Naive thymus-derived CD8-positive, alpha-beta T cell (primary cell): ENCODE measurements around the gene RPH3AL. TPM values are rescaled to one million over a fixed set of nuclear protein-coding genes. Genes with fewer than 3 reads are reported as not detected.
A peak's percentile ranks its signal among the peaks of the same experiment; 100 is the strongest.

Experiments used
- ATAC-seq, 2 donors: fragments of 150-1000 bp; cut with Tn5 transposase in 1 of 2; sonication (Bioruptor Pico), chemical (Tn5 transposase) in 1 of 2; 1 replicate in 1 of 2; 2 replicates in 1 of 2; pipeline ENCODE4 v1.10.0; 2021; ENCODE audit warnings: mild to moderate bottlenecking in 2 of 2, moderate library complexity in 2 of 2
- POLR2A ChIA-PET: fragments of 350-600 bp; sonication (Branson Sonifier 250); formaldehyde crosslinking; loops from one replicate; lab custom pipeline; 2021; ENCODE audit warnings: antibody characterized with exemption; lab: Charles Lee
- DNase-seq, 10 donors: peaks; one replicate each; pipeline versions ENCODE4 v3.0.0 to v3.0.0-alpha.2; 2020 to 2022
- H3K27ac Mint-ChIP-seq, 10 donors: one replicate each; pipeline ENCODE4 v1.8.0; 2020 to 2022; ENCODE audit warnings: mild to moderate bottlenecking in 10 of 10, mixed read lengths in 10 of 10, moderate library complexity in 4 of 10, inconsistent platforms in 1 of 10
- H3K27me3 Mint-ChIP-seq, 5 donors: one replicate each; pipeline ENCODE4 v1.8.0; 2021 to 2022; ENCODE audit warnings: mixed read lengths in 5 of 5
- H3K36me3 Mint-ChIP-seq, 3 donors: one replicate each; pipeline ENCODE4 v1.8.0; 2020 to 2022; ENCODE audit warnings: mixed read lengths in 3 of 3, mild to moderate bottlenecking in 2 of 3, inconsistent platforms in 1 of 3
- H3K4me1 Mint-ChIP-seq, 4 donors: one replicate each; pipeline ENCODE4 v1.8.0; 2021 to 2022; ENCODE audit warnings: mixed read lengths in 4 of 4
- H3K4me3 Mint-ChIP-seq, 10 donors: one replicate each; pipeline ENCODE4 v1.8.0; 2020 to 2022; ENCODE audit warnings: mild to moderate bottlenecking in 10 of 10, mixed read lengths in 10 of 10, moderate library complexity in 6 of 10, inconsistent platforms in 1 of 10
- H3K9me3 Mint-ChIP-seq, 9 donors: one replicate each; pipeline ENCODE4 v1.8.0; 2020 to 2022; ENCODE audit warnings: mixed read lengths in 9 of 9, mild to moderate bottlenecking in 3 of 9, inconsistent platforms in 1 of 9, moderate library complexity in 1 of 9
- polyA plus RNA-seq, 3 donors: library from polyadenylated mRNA; unstranded; fragments of 300-500 nt; fragmentation: Illumina TruSeq; gene quantifications; one replicate each; pipeline ENCODE4 v1.2.3, GENCODE V29; 2021
- total RNA-seq, 8 experiments: library from RNA in 2 of 8; stranded (reverse) in 2 of 8; gene quantifications; one replicate each; pipeline ENCODE4 v1.2.3 and lab custom pipeline; 2021 to 2026

RPH3AL gene
- total and polyA plus RNA-seq, 5 experiments from 2014 or later, result 1.9 to 30.0 (median 5.7) TPM

- DNase-seq (peak in 2 of 10 donors; percentile 3 to 13), ATAC-seq (no peak)
- Mint-ChIP-seq H3K27me3 (peaks cover 0 to 41% (median 9%) of the 10 kb centered on the region in 5 donors), H3K27ac (no peak overlapping the region), H3K4me1 (peaks cover 0 to 11% (median 2%) of the 10 kb centered on the region in 4 donors), H3K9me3 (peaks cover 0 to 12% (median 0%) of the 10 kb centered on the region in 9 donors), H3K4me3 (no peak overlapping the region), H3K36me3 (peaks cover 7 to 23% (median 11%) of the 10 kb centered on the region in 3 donors)
- POLR2A ChIA-PET, result no interaction called here
Observed at GRCh38 chr17:260944-261343, 91.7 kb downstream of the RPH3AL start.

GRCh38 chr17:260031-260791, 92.4 kb downstream of the RPH3AL start:
- POLR2A ChIA-PET, result interaction anchor here (0.5 kb wide), 1 partner anchor 8 kb away, joined by 7 read pairs; no protein-coding TSS in a partner anchor
- peaks cover 0 to 12% (median 0%) of the 10 kb centered on the region in 9 donors for H3K9me3 Mint-ChIP-seq
- no peak overlapping the region for H3K4me3 Mint-ChIP-seq
- ATAC-seq, result no peak
- peaks cover 0 to 11% (median 2%) of the 10 kb centered on the region in 4 donors for H3K4me1 Mint-ChIP-seq
- H3K27me3 Mint-ChIP-seq, result peaks cover 0 to 41% (median 9%) of the 10 kb centered on the region in 5 donors
- peak in 2 of 10 donors; percentile 13 to 49 for DNase-seq
- peaks cover 7 to 23% (median 11%) of the 10 kb centered on the region in 3 donors for H3K36me3 Mint-ChIP-seq
- no peak overlapping the region for H3K27ac Mint-ChIP-seq

GRCh38 chr17:259341-259976, 93.1 kb downstream of the RPH3AL start:
- H3K36me3 Mint-ChIP-seq, result peaks cover 7 to 23% (median 11%) of the 10 kb centered on the region in 3 donors
- peaks cover 0 to 11% (median 2%) of the 10 kb centered on the region in 4 donors for H3K4me1 Mint-ChIP-seq
- ATAC-seq (no peak), DNase-seq (peak in 2 of 10 donors; percentile 7 to 41)
- H3K9me3 Mint-ChIP-seq, result peaks cover 0 to 12% (median 0%) of the 10 kb centered on the region in 9 donors
- peaks cover 0 to 41% (median 9%) of the 10 kb centered on the region in 5 donors for H3K27me3 Mint-ChIP-seq
- no peak overlapping the region for H3K4me3 Mint-ChIP-seq
- POLR2A ChIA-PET, result no interaction called here
- peak overlapping the region in 1 of 10 donors; percentile 43 for H3K27ac Mint-ChIP-seq

GRCh38 chr17:258906-259305, 93.7 kb downstream of the RPH3AL start:
- Mint-ChIP-seq H3K27ac (peak overlapping the region in 1 of 10 donors; percentile 43), H3K27me3 (peaks cover 0 to 41% (median 9%) of the 10 kb centered on the region in 5 donors), H3K4me3 (no peak overlapping the region), H3K4me1 (peaks cover 0 to 11% (median 2%) of the 10 kb centered on the region in 4 donors), H3K9me3 (peaks cover 0 to 12% (median 0%) of the 10 kb centered on the region in 9 donors), H3K36me3 (peaks cover 7 to 22% (median 11%) of the 10 kb centered on the region in 3 donors)
- POLR2A ChIA-PET, result no interaction called here
- ATAC-seq (no peak), DNase-seq (peak in 2 of 10 donors; percentile 7 to 15)

- Mint-ChIP-seq H3K9me3 (peaks cover 0 to 12% (median 0%) of the 10 kb centered on the region in 9 donors), H3K4me1 (peaks cover 0 to 11% (median 2%) of the 10 kb centered on the region in 4 donors), H3K4me3 (no peak overlapping the region), H3K36me3 (peaks cover 7 to 17% (median 8%) of the 10 kb centered on the region in 3 donors), H3K27ac (peak overlapping the region in 1 of 10 donors; percentile 43), H3K27me3 (peaks cover 0 to 40% (median 7%) of the 10 kb centered on the region in 5 donors)
- ATAC-seq (no peak), DNase-seq (peak in 1 of 10 donors; percentile 43)
- POLR2A ChIA-PET, result no interaction called here
Observed at GRCh38 chr17:258045-258734, 94.4 kb downstream of the RPH3AL start.

GRCh38 chr17:253091-253846, 99.3 kb downstream of the RPH3AL start:
- H3K36me3 Mint-ChIP-seq, result no peaks in the 10 kb centered on the region
- DNase-seq (peak in 1 of 10 donors; percentile 38), ATAC-seq (no peak)

GRCh38 chr17:252456-252855, 100.2 kb downstream of the RPH3AL start:
- Mint-ChIP-seq H3K27ac (no peak overlapping the region), H3K9me3 (no peaks in the 10 kb centered on the region), H3K4me1 (no peaks in the 10 kb centered on the region), H3K27me3 (no peaks in the 10 kb centered on the region), H3K4me3 (no peak overlapping the region), H3K36me3 (no peaks in the 10 kb centered on the region)
- DNase-seq (peak in 1 of 10 donors; percentile 11), ATAC-seq (no peak)
- POLR2A ChIA-PET, result no interaction called here

More at GRCh38 chr17:253091-253846, 99.3 kb downstream of the RPH3AL start:
- Mint-ChIP-seq H3K9me3 (no peaks in the 10 kb centered on the region), H3K27ac (no peak overlapping the region), H3K4me1 (peaks cover 0 to 5% (median 1%) of the 10 kb centered on the region in 4 donors), H3K27me3 (peaks cover 0 to 2% (median 0%) of the 10 kb centered on the region in 5 donors), H3K4me3 (no peak overlapping the region)
- POLR2A ChIA-PET, result no interaction called here

- H3K36me3 Mint-ChIP-seq, result no peaks in the 10 kb centered on the region
- H3K4me3 Mint-ChIP-seq, result no peak overlapping the region
- ATAC-seq (no peak), DNase-seq (peak in 2 of 10 donors; percentile 14 to 56)
- H3K9me3 Mint-ChIP-seq, result no peaks in the 10 kb centered on the region
- H3K27ac Mint-ChIP-seq, result no peak overlapping the region
- H3K27me3 Mint-ChIP-seq, result no peaks in the 10 kb centered on the region
- POLR2A ChIA-PET, result no interaction called here
- no peaks in the 10 kb centered on the region for H3K4me1 Mint-ChIP-seq
Observed at GRCh38 chr17:251531-251930, 101.1 kb downstream of the RPH3AL start.

GRCh38 chr17:250487-251300, 101.9 kb downstream of the RPH3AL start:
- ATAC-seq (no peak), DNase-seq (peak in 2 of 10 donors; percentile 12 to 41)
- POLR2A ChIA-PET, result no interaction called here
- H3K27me3 Mint-ChIP-seq, result no peaks in the 10 kb centered on the region
- H3K9me3 Mint-ChIP-seq, result no peaks in the 10 kb centered on the region
- no peaks in the 10 kb centered on the region for H3K4me1 Mint-ChIP-seq
- no peak overlapping the region for H3K27ac Mint-ChIP-seq
- no peaks in the 10 kb centered on the region for H3K36me3 Mint-ChIP-seq
- H3K4me3 Mint-ChIP-seq, result no peak overlapping the region

GRCh38 chr17:249236-249993, 103.2 kb downstream of the RPH3AL start:
- DNase-seq, result peak in 2 of 10 donors; percentile 9 to 14
- ATAC-seq, result no peak
- no peaks in the 10 kb centered on the region for H3K36me3 Mint-ChIP-seq

More at GRCh38 chr17:249236-249993, 103.2 kb downstream of the RPH3AL start:
- Mint-ChIP-seq H3K4me3 (no peak overlapping the region), H3K4me1 (peaks cover 0 to 5% (median 0%) of the 10 kb centered on the region in 4 donors), H3K9me3 (no peaks in the 10 kb centered on the region), H3K27ac (no peak overlapping the region), H3K27me3 (no peaks in the 10 kb centered on the region)
- POLR2A ChIA-PET, result no interaction called here
